GM18526 (cell line): ENCODE results near the gene DUSP7.

Experiments used
- POLR2A ChIP-seq: IDR thresholded peaks from 3 replicates; pipeline ENCODE4 v1.6.1; 2011; ENCODE audit not compliant: insufficient read length; ENCODE audit errors: extremely low read depth

DUSP7 gene, protein sequence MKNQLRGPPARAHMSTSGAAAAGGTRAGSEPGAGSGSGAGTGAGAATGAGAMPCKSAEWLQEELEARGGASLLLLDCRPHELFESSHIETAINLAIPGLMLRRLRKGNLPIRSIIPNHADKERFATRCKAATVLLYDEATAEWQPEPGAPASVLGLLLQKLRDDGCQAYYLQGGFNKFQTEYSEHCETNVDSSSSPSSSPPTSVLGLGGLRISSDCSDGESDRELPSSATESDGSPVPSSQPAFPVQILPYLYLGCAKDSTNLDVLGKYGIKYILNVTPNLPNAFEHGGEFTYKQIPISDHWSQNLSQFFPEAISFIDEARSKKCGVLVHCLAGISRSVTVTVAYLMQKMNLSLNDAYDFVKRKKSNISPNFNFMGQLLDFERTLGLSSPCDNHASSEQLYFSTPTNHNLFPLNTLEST

DNA sequence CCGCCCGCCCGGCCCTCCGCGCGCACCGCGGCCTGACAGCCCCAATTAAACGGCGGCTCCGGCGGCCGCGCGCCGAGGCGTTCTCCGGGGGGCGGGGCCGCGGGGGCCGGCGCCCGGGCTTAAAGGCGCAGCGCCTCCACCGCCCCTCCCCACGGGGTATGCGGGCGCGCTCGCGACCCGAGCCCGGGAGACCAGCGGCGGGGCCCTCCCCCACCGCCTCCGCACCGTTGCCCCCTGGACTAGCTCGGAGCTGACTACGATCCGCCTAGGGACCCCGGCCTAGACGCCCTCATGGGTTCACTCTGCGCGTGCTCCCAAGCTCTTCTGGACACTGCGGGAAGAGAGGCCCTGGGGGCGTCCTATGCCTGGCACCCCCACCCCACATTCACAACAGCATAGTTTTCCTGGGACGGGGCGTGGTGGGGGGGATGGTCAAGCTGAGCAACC is at the start of gene DUSP7:
Gene DUSP7 (minus strand): TSS at position 51 of the 447 bp plus-strand sequence. CDS start 205 bp downstream, outside the sequence.
- no peak for TF ChIP-seq POLR2A

DNA sequence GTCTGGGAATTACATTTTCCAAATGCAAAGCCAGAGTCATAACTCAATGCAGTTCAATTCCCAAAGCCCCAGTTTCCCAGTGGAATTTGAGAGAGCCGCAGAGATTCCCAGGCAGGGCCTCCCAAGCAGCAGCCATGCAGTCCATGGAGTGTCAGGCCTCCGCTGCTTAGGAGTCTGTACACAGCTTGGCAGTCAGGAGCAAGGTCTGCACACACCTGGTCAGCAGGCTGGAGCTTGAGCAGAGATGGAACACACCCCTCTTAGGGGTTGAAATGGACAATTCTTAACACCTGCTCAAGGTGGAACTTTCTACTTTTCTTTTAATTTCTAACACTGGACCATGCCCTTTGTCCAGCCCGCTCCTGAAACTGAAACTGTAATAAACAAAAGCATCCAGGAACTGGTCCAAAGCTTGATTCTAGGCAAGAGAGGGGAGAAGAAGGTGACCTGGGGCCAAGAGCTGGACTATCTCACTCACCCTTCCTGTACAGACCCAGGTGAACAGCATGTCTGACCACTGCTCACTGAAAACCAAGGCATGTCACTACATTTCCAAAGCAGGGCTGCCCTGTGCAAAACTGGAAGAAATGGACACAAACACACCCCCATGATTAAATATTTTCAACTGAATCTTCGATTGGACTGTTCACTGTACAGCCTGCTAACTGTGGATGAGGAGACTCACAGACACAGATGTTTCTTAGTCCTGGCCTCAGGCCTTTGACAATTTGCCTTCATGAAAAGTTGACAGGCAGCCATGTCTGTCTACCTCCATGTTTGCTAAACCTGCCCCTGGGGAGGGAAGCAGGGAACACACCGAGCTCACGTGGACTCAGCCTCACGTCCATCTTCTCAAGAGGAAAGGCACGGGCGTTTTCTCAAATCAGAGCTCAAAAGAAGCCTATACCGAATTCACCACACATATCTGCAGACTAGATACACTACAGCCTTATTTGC is 48.6 kb upstream of the DUSP7 start:
- TF ChIP-seq POLR2A: no peak

DNA sequence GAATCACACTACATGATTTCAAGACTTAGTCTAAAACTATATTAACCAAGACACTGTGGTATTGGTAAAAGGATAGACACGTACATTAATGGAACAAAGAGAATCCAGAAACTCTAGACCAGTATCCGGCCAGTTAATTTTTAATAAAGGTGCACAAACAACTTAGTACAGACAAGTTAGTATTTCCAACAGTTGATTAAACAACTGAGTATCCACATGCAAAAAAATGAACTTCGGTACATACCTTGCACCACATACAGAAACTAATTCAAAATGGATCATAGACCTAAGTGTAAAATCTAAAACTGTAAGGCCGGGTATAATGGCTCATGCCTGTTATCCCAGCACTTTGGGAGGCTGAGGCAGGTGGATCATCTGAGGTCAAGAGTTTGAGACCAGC is 46.6 kb upstream of the DUSP7 start:
- TF ChIP-seq POLR2A: no peak

DNA sequence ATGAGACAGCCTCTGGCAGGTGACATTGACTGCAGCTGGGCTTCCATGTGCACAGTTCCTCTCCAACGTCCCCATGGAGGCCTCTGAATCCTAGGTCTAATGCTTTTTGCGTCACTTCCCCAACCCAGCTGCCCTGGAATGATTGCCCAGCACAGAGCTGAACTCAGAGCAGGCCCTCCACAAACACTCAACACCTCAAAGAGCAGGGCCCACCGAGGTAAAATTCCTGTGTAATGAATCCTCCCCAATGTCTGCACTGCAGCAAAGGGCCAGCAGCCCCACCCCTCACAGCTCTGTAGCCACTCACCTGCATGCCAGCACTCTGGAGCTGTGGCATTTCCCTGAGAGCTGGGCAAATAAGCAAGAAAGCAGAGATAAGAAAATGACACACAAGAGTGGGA is 42.6 kb upstream of the DUSP7 start:
- TF ChIP-seq POLR2A: no peak

DNA sequence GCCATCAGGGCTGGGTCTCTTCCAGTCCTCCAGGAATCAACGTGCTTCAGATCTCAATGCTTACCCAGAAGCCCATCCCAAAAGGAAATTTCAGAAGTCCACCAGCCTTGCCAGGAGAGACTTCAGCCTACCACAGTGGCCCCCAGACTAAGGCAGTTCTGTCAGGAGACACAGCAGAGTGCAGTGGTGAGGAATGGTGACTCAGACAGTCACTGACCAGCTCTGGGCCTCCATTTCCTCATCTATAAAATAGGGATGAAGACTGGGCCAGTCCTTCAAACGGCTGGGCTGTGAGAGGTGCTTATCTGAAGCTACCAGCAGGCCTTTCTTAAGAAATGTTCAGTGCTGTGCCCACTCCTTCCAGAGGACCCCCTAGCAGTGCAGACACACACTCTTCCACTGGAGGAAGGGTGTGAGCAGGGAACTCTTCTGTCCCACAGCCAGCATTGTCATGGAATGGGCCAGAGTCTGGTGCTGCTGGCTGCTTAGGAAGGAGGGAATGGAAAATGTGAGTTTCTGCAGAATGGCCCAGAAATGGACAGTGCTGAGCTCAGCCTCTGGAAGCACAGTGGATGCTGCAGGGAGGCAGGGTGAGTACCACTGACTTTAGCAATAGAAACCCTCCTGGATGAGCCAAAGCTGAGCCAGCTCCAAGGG is 41.6 kb upstream of the DUSP7 start:
- no peak for TF ChIP-seq POLR2A

DNA sequence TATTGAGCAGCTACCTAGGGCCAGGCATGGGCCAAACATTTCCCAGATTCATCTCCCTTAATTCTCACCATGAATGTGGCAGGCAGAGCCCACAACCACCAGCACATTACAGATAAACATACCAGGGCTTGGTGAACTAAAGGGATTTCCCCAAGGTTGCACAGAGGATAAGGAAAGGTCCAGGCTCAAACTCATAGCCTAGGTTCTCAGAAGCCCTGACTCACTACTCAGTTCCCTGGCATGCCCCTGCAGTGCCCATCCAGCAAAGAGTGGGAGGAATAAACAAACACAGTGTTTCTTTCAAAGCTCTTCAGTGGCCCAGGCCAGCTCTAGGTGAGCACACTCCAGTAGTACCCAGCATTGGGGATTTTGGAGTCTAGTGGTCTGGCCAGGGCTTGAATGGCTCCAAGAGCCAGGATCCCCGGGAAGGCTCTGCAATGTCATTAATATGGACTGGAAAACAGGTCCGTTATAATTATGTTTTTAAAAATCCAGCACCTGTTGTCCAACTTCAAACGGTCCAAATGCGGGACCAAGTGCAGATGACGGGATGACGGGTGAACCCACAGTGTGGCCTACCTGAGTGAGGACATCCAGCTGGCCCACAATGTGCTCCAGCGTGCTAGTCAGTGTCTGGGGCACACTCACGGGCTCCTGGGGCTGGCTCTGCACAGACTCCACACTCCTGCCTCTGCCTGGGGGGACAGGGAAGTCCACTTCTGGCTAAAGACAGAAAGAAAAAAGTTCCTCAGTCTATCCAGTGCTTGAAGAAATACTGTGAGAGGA is 39.8 kb upstream of the DUSP7 start:
- no peak for TF ChIP-seq POLR2A

DNA sequence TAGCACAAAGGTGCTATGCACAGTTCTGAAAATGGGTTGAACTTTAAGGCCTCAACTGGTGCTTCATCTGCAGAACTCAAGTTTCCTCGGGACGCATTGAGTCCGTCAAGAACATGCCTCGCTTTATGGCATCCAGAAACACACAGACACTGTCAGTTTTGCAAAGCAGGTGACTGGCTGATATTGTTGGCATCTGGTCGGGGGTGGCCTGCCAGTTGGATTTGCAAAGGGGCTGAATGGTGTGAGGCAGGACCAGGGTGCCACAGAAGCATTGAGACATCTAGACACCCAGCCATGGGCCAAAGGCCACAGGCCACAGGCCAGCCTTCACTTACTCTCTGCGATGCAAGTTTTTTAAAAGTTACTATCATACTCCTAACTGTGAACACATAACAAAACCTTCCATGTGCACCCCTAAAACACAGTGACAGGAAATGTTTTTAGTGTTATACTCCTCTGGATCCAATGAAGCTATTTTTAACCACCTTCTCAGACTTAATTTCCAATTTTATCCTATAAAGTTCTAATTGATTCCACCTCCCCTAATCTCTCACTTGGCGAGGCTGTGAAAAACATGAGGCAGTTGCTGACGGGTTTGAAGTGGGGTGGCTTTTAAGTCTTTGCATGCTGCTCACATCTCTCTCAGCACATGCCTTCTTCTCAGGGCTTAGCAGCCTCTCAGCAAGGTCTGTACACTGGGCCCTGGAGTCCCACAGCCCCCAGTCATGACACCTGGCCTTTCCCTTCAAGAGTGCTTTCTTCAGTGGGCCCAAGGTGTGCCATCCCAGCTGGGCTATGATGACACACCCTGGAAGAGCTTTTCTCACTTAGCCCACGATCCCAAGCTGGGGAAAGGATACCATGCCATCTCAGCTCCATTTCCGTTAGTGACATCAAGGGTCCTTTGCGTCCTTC is 38.5 kb upstream of the DUSP7 start:
- no peak for TF ChIP-seq POLR2A

DNA sequence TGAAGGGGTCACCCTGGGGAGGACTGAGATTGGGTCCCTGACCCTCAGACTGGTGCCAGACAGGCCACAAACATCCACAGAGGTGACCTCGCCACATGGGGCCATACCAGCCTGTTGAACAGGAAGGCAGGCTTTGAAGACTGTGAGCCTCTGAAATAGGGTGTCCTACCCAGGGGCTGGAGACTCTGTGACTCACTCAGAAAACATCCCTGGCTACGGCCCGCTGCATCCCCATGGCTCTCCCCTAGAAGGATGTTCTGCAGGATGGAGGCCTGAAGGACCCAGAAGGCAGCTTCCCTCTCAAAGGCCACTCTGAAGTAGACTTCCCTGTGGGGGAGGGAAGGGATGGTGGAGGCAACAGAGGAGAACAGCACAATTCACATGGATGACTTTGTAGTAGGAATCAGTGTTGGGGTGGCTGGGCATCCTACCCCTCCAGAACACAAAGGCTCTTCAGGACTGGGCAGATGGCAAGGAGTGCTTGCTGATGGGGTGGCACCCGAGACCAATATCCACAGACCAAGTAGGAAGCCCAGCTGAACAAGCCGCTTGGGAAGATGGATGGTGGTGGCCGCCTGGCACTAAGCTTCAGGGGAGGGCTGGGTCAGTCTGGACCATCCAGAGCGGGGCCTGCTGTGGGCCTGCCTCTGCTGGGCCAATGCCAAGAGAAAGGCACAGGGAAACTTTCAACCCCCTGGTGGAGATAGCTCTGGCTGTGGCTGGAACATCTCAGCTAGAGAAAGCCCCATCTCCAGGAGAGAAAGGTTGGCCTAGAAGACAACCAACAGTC is 37.6 kb upstream of the DUSP7 start:
- TF ChIP-seq POLR2A: no peak

DNA sequence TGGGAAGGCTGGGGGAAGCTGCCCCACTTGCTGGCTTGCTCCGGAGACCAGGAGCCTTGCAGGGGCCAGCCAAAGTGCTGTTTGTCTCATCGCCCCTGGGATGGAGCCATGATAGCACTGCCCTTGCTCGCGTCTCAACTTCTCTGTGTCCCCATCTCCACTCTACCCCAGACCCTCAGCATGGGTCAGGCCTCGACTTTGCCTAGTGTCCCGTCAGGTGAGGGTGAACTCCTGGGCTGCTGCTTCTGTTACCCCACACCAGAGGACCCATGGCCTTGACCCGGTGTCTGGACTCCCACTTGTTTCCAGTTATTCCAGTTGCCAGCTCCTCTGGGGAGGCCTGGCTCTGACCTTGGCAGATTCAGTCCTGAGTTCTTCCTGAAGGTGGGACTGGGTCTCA is 36.5 kb upstream of the DUSP7 start:
- TF ChIP-seq POLR2A: no peak

DNA sequence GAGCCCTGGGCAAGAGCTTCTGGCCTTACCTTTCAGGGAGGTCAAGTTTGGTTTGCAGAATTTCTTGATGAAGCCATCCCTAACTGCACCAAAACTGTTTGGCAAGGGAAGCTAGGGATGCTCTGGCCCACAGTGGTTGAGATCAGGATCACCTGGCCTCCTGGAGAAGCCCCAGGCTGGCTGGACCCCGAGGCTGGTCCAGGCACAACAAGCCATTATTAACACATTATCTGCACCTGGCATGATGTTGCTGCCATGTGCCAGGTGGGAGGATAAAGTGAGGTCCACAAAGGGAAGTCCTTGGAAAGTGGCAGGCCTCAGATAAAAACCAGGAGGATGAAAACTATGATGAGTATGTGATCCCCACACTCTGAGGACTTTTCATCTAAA is 35.9 kb upstream of the DUSP7 start:
- TF ChIP-seq POLR2A: no peak

DNA sequence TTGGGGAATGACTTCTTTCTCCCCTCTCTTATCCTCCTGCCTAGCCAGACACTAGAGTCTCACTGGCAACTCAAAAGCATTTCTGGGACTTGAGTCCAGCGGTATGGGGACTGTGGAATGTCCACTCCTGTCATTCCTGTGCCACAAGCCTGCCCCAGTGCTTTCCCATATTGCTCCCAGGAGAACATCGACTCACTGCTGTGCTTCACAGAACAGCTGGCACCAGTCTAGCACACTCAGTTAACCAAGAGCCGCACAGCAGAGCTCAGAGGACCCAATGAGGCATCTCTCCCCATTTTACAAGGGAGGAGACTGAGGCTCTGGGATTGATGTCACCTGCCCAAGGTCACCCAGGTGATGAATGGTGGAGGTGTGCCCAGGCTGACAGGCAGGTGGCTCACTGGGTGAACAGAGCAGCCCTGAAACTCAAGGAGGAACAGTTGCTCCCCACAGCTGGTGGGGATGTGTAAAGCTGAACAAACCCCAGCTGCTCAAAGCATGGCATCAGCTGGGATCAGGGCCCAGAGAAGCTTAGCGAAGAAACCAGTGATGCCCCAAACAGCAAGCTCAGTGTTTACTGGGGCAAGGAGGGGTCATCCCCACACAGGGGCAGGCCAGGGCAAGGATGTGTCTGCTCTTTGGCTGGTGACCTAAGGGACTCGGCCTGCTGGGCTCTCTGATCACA is 35.4 kb upstream of the DUSP7 start:
- TF ChIP-seq POLR2A: no peak

DNA sequence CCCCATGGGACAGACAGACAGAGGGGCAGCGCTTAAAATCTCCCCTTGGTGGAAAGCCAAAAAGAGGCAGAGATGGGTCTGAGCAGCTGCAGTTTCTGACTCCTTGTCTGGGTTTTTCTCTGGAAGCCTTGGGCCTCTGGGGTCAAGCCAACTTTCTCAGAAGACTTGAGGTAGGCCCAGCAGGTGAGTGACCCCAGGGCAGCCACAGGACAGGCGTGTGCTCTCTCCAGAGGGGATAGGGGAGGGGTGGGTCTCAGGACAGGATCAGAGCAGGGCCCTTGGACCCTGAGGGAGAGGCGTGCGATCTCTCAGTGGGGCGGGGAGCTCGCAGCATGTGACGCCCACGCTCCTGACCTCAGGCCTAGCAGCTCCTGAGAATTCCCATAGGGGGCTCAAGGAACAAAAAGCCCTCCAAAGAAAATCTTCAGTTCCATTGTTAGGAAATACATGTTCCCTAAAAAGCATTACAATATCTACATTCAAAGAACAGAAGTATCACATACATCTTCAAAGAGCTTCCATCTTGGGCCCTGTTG is 34.6 kb upstream of the DUSP7 start:
- no peak for TF ChIP-seq POLR2A
